ENCODE results near the gene RDH14.

The RDH14 gene

DNA sequence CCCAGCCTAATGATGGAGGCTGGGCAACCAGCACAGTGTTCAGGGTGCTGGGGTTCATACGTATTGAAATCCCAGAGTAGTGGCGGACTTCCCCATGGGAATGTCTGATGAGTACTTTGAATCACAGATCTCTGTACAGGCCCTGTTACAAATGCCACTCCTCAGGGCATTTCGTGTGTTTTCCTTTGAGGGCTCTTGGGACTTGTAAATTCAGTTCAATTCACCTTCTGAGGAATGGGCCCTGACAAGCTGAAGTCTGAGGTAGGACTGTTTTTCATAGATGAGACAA lies 288 bp upstream of the RDH14 start:
- DNase-seq (ENCODE audit: low read depth) = no peak

DNA sequence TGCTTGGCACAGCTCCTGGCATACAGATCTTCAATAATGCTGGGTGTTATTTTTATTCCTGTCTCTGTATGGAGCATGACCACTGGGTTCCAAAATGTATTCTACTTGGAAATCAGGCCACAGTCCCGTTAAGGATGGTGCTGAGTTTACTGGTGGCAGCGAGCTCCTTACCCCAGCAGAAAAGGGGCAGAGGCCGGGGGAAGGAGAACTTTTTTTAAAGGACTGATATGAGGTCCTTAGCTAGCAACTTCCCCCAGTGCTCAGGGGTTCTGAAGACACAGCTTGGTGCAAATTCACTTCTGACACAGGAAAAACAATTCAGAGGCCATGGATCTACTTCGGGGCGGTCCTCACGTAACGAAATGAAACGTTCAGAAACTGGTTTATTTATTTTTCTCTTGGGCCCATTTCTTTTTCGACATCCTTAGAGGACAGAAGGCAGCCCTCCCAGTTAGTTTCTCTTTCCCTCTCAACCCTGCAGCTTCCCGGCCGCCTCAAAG lies 872 bp downstream of the RDH14 start:
- no peak for DNase-seq (ENCODE audit: low read depth)

DNA sequence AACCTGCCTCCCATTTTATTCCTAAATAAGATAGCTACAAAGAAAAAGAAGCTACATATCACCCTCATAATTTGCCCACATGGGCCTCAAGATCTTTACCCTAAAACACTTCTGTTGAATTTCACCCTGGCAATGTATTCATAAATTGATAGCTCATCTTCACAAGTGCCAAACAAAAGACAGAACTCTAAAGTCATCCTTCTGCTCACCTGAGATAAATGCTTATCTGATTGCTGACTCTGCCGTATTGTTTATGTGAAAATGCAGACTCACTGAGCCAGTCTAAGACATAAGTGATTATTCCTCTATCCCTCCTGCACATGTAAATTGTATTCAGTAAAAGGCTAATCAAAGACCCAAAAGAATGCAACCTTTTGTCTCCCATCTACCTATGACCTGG lies 2.0 kb downstream of the RDH14 start:
- no peak for DNase-seq (ENCODE audit: low read depth)

DNA sequence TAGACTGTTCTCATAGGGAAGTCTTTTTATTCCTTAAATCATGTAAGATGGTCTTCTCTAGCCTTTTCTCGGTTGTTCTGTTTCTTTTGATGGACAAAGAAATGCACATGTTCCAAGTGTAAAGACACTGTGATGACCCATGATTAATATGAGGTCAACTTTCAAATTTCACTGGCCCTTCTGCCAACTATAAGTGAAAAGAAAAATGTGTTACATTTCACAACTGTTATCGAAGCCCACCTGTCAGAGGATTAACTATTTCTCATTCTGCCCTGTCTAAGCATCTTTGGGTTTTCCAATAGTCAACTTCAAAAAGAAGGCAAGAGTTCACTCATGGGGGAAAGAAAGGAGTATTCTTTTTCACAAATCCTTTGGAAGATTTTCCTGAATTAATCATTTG lies 3.3 kb downstream of the RDH14 start:
- DNase-seq (ENCODE audit: low read depth) = no peak

DNA sequence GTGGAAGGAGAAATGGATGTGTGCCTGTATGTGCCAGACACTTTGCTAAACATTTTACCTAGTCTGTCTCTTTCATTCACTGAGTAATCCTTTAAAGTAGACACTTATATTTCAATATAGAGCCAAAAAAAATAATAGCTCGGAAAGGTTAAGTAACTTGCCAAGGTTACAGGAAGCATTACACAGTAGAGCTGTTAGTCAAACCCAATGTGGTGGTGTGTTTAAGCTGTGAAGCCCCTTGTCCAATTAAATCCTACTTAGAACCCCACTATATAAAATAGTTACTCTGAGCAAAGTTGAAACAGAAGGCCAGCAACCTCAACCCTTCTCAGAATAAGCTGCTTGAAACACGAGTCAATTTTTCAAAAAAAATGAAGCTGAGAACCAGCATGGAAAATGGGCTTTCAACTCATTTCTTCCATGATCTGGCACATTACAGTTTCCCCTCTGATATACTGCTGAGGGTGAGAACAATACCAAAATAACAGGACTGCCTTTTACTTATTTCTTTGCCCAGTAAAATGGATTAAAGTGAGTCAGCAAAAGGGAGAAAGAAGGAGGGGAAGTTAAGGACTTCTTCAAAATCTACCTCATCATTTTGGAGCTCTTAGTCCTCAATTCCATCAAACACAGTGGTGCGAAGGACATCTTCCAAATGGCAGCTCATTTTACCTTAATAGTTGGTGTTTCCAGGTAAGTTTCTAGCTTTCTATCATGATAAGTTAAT lies 7.9 kb downstream of the RDH14 start:
- DNase-seq (ENCODE audit: low read depth) = no peak

DNA sequence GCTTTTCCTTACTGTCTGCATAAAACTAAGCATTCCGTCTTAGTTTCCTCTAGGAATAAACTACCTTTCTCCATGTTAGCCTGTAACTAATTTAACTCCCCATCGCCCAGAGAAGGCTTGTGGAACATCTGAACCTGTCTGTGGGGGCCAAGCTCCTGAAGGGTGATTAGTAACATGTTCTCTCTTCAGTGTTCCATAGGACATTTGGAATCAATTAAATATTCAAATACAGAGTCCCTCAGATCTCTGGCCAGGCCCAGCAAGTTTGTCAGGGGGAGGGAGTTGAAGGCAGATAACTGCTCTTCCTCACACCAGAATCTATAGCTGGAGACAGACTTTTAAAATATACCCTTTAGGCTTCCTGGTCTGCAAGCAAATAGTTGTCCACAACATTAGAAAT lies 8.8 kb downstream of the RDH14 start:
- no peak for DNase-seq (ENCODE audit: low read depth)

DNA sequence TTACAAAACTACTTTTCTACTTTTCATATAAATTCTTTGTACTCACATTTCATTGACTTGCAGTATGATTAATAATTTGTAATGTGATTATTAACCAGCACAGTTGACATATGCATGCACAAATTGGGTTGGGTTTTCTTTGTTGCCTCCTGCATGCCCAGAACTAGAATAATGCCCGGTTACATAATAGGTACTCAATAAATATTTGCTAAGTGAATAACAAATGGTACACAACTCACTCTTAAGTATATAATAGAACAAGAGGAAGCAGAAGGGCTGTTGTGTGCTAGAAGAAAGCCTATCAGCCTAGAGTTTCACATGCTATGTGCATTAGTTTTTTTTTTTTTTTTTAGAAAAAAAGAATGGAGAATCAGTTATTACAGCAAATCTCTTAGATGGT lies 9.3 kb downstream of the RDH14 start:
- no peak for DNase-seq (ENCODE audit: low read depth)

DNA sequence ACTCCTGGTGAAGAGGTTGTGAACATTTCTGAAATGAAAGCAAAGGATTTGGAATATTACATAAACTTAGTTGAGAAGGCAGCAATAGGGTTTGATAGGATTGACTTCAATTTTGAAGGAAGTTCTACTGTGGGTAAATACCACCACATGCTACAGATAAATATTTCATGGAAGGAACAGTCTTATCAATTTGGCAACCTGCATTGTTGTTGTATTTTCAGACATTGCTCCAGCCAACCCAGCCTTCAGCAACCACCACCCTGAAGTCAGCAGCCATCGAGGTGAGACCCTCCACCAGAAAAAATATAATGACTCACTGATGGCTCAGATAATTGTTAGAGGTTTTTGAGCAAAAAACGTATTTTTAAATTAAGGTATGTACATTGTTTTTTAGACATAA lies 10.0 kb downstream of the RDH14 start:
- no peak for DNase-seq (ENCODE audit: low read depth)

DNA sequence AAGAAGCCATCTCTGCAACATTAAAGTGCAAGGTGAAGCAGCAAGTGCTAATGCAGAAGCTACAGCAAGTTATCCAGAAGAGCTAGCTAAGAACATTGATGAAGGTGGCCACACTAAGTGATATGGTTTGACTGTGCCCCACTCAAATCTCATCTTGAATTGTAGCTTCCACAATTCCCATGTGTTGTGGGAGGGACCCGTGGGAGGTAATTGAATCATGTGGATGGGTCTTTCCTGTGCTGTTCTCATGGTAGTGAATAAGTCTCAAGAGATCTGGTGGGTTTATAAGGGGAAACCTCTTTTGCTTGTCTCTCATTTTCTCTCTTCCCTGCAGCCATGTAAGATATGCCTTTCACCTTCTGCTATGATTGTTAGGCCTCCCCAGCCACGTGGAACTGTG lies 11.4 kb downstream of the RDH14 start:
- DNase-seq (ENCODE audit: low read depth) = no peak

DNA sequence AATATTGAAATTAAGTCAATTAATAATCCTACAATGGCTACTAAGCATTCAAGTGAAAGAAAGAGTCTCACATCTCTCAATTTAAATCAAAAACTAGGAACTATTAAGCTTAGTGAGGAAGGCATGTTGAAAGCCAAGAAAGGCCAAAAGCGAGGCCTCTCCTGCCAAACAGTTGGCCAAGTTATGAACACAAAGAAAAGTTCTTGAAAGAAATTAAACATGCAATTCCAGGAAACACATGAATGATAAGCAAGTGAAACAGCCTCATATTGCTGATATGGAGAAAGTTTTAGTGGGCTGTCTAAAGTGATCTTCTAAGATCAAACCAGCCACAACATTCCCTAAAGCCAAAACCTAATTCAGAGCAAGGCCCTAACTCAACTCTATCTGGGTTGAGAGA lies 11.8 kb downstream of the RDH14 start:
- no peak for DNase-seq (ENCODE audit: low read depth)

DNA sequence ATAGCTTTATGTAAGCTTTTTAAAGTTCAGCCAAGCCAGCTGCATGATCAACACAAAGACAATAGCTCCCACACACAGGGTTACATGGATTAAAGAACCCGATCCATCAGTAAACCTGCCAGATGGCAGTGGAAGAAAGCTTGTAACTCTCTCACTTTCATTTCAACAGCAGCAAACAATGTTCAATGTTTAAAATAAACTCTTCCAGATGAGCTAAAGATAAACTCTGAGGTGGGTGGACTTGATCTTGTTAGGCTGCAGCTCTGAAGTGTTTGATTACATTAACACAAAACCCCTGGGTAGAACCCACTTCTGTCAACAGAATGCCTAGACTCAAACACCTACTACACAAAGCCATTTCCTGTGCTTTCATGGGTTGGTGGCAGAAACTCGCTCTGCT lies 13.9 kb downstream of the RDH14 start:
- no peak for DNase-seq (ENCODE audit: low read depth)

DNA sequence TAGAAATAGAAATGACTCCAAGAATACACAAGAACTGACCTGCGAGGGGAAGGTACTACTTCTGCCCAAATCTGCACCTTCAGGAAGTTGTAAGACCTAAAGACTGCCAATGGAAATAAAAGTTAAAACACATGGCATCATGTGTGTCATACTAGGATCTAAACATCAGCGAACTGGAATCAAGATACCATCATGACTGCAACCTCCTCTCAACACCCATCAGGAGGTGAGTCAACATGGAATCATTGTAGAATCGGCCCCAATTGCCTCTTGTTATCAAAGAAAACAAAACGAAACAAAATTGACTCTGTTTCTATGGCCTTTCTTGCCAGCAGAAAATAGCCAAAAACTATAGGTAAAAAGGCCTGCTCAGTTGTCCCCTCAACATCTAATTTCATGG lies 15.1 kb downstream of the RDH14 start:
- peak; percentile 89 for DNase-seq (ENCODE audit: low read depth)

DNA sequence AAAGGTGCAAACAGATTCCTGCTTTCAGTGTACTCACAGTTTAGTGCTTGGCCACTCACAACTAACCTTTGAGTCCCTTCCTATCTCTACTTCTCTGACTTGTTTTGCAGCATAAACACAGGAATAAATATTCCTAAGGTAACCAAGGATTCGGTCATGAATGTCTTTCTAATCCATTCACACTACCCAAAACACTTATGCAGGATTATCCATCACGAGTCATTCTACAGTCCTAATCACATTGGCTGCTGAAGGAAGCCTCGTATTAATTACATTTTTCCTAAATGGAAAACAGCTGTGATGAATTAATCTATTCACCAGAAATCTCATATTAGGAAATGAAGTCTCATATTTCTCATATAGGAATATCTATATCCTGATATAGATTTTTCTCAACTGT lies 16.3 kb downstream of the RDH14 start:
- peak; percentile 20 for DNase-seq (ENCODE audit: low read depth)

DNA sequence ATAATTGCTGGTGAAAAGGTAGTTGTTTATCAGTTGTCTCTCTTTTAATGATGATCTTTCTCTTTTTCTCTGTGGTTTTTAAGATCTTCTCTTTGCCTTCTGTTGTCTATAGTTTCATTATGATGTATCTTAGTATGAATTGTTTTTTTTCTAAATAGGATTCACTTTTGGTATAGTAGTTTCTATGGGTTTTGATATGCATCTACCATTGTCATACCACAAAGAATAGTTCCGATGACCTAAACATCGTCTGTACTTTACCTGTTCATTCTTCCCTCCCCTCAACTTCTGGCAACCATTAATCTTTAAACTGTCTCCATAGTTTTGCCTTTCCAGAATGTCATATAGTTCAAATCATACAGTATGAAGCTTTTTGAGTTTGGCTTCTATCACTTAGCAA lies 19.6 kb downstream of the RDH14 start:
- no peak for DNase-seq (ENCODE audit: low read depth)

DNA sequence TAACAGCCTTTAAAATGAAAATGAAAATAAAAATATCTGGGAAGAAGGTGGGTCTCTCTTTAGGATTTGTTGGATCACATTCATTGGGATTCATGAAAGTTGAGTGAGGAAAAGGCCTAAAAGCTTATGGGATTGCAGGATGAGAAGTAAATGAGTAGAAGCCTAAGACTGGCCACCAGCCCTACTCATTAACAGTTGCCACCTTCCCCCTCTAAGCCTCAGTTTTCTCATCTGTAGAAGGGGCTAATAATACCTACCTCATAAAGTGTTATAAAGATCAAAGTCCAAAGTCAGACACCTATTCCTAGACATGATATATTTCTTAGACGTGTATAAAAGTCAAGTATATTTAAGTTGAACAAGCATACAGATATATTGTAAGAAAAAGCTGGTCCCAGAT lies 23.8 kb downstream of the RDH14 start:
- DNase-seq (ENCODE audit: low read depth) = no peak

DNA sequence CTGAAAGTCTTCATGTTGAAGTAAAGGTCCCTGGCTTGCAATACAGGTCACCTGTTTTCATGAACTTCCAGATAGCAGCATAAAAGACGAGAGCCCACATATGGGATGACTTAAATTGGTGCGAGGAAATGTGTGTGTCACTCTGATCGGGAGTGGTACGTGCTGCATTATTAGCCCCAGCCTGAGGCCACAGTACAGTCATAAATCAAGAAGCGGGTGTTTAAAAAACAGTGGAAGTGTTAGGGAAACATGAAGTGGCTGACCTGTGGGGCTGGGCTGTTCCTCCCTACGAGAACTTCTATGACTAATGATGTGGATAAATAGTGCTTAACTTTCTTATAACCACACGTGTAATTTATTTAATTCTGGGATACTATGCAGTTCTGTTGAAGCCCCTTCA lies 24.4 kb downstream of the RDH14 start:
- DNase-seq (ENCODE audit: low read depth) = peak; percentile 63

DNA sequence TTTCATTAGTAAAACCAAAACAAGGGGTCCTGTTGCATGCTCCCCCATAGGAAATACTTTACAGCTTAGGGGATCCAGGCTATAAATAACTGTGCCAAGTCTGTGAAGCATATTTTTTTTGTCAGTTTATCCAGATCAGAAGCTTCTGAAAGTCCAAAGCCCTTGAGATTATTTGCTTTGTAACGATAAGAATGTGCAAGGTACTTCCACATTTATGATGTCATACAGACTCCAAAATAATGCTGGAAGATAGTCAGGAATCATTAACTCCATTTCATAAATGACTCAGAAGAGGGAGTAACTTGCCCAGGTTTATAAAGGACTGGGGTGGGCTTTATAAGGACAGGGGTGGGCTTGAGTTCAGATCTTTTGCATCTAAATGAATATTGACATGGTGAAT lies 29.3 kb downstream of the RDH14 start:
- no peak for DNase-seq (ENCODE audit: low read depth)

DNA sequence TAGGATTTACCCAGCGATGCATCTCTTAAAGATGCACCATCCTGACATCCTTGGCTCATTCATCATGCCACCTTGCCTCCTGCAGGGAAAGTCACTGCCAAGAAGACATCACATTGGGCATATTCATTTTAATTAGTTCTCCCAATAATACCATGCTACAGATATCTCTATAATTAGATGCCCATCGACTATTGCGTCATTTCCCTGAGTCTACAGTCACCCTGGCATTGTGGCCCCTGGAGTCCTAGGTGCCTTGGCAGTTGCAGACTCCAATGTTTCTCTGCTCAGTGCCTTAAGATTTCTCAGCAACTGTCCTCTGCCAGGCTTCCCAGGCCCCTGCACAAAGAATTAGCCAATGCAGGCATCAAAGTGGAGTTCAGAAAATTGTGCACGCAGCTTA lies 32.6 kb downstream of the RDH14 start:
- DNase-seq (ENCODE audit: low read depth) = no peak

DNA sequence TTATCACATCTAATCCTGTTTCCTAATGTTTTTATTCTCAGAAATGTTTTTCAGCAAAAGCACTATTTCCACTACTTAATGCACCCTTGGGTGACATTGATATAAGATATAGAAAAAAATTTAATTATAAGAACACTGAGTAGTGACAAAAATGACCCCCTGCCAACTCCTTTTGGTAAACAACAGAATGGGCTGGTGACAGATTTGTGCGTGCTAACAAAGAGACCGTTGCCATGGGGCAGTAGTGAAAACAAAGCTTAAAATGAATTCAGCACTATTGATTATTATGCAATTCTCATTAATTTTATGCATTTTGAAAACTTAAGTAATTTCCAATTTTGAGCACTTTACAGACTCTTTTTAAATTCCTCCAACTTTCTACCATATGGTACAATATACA lies 33.1 kb downstream of the RDH14 start:
- DNase-seq (ENCODE audit: low read depth) = no peak

DNA sequence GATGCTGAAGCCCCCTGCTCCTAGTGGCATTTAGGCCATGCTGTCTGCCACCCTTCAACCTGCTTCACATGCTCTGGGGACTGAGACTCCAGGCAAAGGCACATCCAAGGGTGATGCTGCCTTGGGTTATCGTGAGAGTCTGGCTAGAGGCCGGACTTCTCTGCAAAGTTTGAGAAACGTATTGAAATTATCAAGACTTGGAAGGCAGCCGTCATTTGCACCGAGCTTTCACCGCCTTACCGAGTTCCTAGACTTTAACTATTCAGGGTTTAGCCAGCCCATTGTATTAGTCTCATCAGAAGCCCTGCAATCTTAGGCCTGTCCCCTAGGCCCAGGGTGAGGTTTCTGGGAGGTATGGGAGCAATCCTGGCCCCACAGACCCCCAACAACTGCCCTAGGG lies 34.0 kb downstream of the RDH14 start:
- DNase-seq (ENCODE audit: low read depth) = no peak

DNA sequence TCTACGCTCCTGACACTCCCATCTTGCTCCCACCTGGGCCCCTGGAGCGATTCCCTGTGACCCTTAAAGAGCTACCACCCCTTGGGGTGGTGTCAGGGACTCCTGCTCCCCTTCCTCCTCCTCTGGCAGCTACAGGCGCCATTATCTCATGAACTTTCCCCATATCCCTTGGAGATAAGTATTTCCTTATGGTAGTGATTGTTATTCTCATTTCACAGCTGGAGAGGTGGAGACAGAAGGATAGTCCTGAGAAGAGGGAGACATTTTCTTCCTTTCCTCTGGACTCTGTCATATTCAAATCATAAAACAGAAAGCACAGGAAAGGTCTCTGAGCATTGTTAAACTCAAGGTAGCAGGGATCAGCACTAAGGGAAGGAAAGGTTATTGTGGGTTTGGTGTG lies 34.6 kb downstream of the RDH14 start:
- no peak for DNase-seq (ENCODE audit: low read depth)

DNA sequence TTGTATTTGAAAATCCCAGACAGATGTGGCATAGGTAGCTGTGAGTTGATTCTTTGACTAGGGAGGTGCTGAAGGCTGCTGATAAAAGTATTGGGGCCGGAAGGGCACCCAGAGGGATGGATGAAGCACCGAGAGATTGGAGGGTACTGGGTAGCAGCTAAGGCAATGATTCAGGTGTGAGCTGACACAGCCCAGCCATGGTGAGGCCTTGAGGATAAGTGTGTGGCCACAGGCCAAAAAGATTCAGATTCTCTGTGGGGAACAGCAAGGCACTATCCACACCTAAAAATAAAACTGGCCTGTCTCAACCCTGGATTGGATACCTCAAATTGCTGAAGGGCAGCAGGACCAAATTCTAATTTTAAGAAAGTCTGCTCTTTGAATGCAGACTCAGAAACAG lies 35.2 kb downstream of the RDH14 start:
- DNase-seq (ENCODE audit: low read depth) = no peak

DNA sequence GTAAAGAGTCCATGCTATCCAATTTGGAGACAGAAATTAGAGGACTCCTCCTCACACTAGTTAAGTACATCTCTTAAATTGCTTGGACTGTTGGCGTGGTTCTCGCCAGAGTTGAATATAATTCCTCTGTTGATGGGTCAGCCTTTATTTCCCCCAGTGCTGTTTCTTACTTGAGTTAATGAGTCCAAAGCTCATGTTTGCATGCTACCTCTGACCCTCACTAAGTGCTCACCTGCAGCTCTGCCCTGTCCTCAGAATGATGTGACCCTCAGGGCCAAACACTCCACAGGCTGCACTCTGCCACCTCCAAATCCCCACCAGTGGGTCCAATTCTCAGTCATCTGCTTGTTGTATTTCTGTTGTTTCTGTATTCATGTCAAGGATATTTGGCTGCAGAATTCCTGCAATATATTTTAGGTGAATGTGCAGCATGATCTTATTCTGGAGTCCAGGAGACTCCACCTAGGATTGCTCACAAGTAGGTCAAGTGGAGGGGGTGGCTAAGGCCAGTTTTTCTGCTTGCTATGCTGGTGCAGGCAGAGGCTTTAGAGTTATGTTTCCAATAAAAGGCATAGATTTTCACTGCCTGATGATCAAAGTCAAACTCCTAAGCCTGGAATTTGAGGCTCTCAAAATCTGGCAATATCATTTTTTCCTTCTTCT lies 37.8 kb downstream of the RDH14 start:
- DNase-seq (ENCODE audit: low read depth) = no peak
